DMS114 treated with DMSO at 0.1 percent for 48 hours (cell line): ENCODE data around the gene VARS1.

ENCODE experiments used
- DNase-seq: peaks from one replicate; lab custom pipeline; 2025; ENCODE audit not compliant: unreplicated experiment; lab: John Stamatoyannopoulos, UW

The VARS1 gene

GRCh38 chr6:31775633-31776484 is 19.7 kb downstream of the VARS1 start:
- DNase-seq: no peak

- no peak for DNase-seq
Measured at GRCh38 chr6:31775184-31775583, 20.4 kb downstream of the VARS1 start.

- no peak for DNase-seq
Measured at GRCh38 chr6:31771992-31772358, 23.6 kb downstream of the VARS1 start.

- no peak for DNase-seq
Measured at GRCh38 chr6:31770860-31771259, 24.7 kb downstream of the VARS1 start.

GRCh38 chr6:31769684-31770371 is 25.7 kb downstream of the VARS1 start:
- DNase-seq: peak; percentile 56

- no peak for DNase-seq
Measured at GRCh38 chr6:31768363-31769257, 26.9 kb downstream of the VARS1 start.

GRCh38 chr6:31767096-31767645 is 28.4 kb downstream of the VARS1 start:
- no peak for DNase-seq

- no peak for DNase-seq
Measured at GRCh38 chr6:31765910-31766794, 29.4 kb downstream of the VARS1 start.

GRCh38 chr6:31765559-31765909 is 30.0 kb downstream of the VARS1 start:
- DNase-seq: no peak

- DNase-seq: no peak
Measured at GRCh38 chr6:31764198-31764597, 31.4 kb downstream of the VARS1 start.

- DNase-seq: no peak
Measured at GRCh38 chr6:31763619-31763940, 32.0 kb downstream of the VARS1 start.

- no peak for DNase-seq
Measured at GRCh38 chr6:31762878-31763618, 32.5 kb downstream of the VARS1 start.

- no peak for DNase-seq
Measured at GRCh38 chr6:31762356-31762755, 33.2 kb downstream of the VARS1 start, which contains the start of gene SAPCD1. Gene SAPCD1, plus strand, starts transcription at chr6:31762656. Its CDS starts 399 bp downstream, at chr6:31763055.

- DNase-seq: no peak
Measured at GRCh38 chr6:31761343-31761742, 34.2 kb downstream of the VARS1 start.

- no peak for DNase-seq
Measured at GRCh38 chr6:31760790-31761189, 34.8 kb downstream of the VARS1 start.

- no peak for DNase-seq
Measured at GRCh38 chr6:31758281-31758680, 37.3 kb downstream of the VARS1 start.

GRCh38 chr6:31752739-31753319 is 42.7 kb downstream of the VARS1 start:
- DNase-seq: no peak

GRCh38 chr6:31750411-31751022 is 45.0 kb downstream of the VARS1 start:
- DNase-seq: no peak
